Neural crest cell (in vitro differentiated cells): ENCODE data around the gene BCR. TPM values are rescaled to one million over a fixed set of nuclear protein-coding genes. Genes with fewer than 3 reads are reported as not detected.

ENCODE experiments used
- DNase-seq: peaks from one replicate; pipeline ENCODE4 v3.0.0; 2021; ENCODE audit warnings: low read depth, mixed read lengths, low spot score
- H3K27ac Mint-ChIP-seq: one replicate; pipeline ENCODE4 v1.8.0; 2021; ENCODE audit warnings: mild to moderate bottlenecking, mixed read lengths; ENCODE audit not compliant: unreplicated experiment
- H3K27me3 Mint-ChIP-seq: 2 replicates; pipeline ENCODE4 v1.8.0; 2021; ENCODE audit warnings: low read depth, mild to moderate bottlenecking, mixed read lengths
- H3K36me3 Mint-ChIP-seq: 2 replicates; pipeline ENCODE4 v1.8.0; 2021; ENCODE audit warnings: low read depth, mild to moderate bottlenecking, mixed read lengths
- H3K4me1 Mint-ChIP-seq: 2 replicates; pipeline ENCODE4 v1.8.0; 2021; ENCODE audit warnings: mixed read lengths
- H3K4me3 Mint-ChIP-seq: one replicate; pipeline ENCODE4 v1.8.0; 2021; ENCODE audit warnings: mild to moderate bottlenecking, mixed read lengths
- H3K9me3 Mint-ChIP-seq: 2 replicates; pipeline ENCODE4 v1.8.0; 2021; ENCODE audit warnings: mixed read lengths
- CTCF ChIP-seq: fragments of 200-600 bp; sonication (generic); conservative IDR thresholded peaks from 2 replicates; pipeline ENCODE4 v1.5.0; 2021; ENCODE audit warnings: antibody characterized with exemption, mild to moderate bottlenecking
- total RNA-seq: library from RNA; stranded (reverse); gene quantifications from 2 replicates; pipeline ENCODE4 v1.2.1, GENCODE V29; 2021

The BCR gene
- total RNA-seq, 1 donor from 2014 or later: 54.2 TPM

DNA sequence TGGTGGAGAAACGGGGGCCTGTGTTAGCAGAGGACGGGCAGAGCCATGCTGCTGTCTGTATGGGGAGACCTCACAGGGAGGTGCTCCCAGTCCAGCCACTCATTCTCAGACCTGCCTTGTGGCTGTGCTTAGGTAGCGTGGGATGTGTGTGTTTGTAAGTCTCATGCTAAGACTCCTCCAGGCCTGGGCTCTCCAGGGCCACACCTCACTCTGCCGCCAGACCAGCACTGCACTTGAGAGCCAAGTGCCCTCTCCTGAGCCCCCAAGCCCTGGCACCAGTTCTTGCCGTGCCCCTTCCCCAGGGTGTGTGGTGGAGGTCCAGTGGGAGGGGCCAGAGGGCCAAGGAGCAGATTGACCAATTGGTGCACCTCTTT, 108.8 kb downstream of the BCR start:
- Mint-ChIP-seq H3K27me3 (no peaks in the 10 kb centered on the region), H3K36me3 (peaks cover 6% of the 10 kb centered on the region), H3K9me3 (no peaks in the 10 kb centered on the region), H3K27ac (no peak overlapping the region), H3K4me3 (no peak overlapping the region), H3K4me1 (peaks cover 27% of the 10 kb centered on the region)
- DNase-seq: no peak
- no peak for TF ChIP-seq CTCF

GRCh38 chr22:23289851-23290724, 109.8 kb downstream of the BCR start:
- peaks cover 10% of the 10 kb centered on the region for H3K36me3 Mint-ChIP-seq
- no peaks in the 10 kb centered on the region for H3K27me3 Mint-ChIP-seq
- H3K4me1 Mint-ChIP-seq: peaks cover 27% of the 10 kb centered on the region
- no peak overlapping the region for H3K27ac Mint-ChIP-seq
- H3K4me3 Mint-ChIP-seq: peak overlapping the region; percentile 11
- peak; percentile 83 for DNase-seq
- peak; percentile 78 for TF ChIP-seq CTCF
- H3K9me3 Mint-ChIP-seq: no peaks in the 10 kb centered on the region

GRCh38 chr22:23291806-23292452, 111.6 kb downstream of the BCR start:
- H3K4me3 Mint-ChIP-seq: no peak overlapping the region
- no peak for DNase-seq
- no peaks in the 10 kb centered on the region for H3K9me3 Mint-ChIP-seq
- H3K4me1 Mint-ChIP-seq: peaks cover 27% of the 10 kb centered on the region
- no peaks in the 10 kb centered on the region for H3K27me3 Mint-ChIP-seq
- peaks cover 10% of the 10 kb centered on the region for H3K36me3 Mint-ChIP-seq
- TF ChIP-seq CTCF: no peak
- peak overlapping the region; percentile 62 for H3K27ac Mint-ChIP-seq

GRCh38 chr22:23292453-23293350, 112.4 kb downstream of the BCR start:
- no peaks in the 10 kb centered on the region for H3K27me3 Mint-ChIP-seq
- no peak for DNase-seq
- peaks cover 11% of the 10 kb centered on the region for H3K36me3 Mint-ChIP-seq
- H3K4me1 Mint-ChIP-seq: peaks cover 27% of the 10 kb centered on the region
- H3K4me3 Mint-ChIP-seq: no peak overlapping the region
- peak overlapping the region; percentile 95 for H3K27ac Mint-ChIP-seq
- TF ChIP-seq CTCF: no peak
- no peaks in the 10 kb centered on the region for H3K9me3 Mint-ChIP-seq

GRCh38 chr22:23293720-23294119, 113.4 kb downstream of the BCR start:
- Mint-ChIP-seq H3K4me1 (peaks cover 27% of the 10 kb centered on the region), H3K27me3 (no peaks in the 10 kb centered on the region), H3K27ac (no peak overlapping the region), H3K36me3 (peaks cover 18% of the 10 kb centered on the region), H3K9me3 (no peaks in the 10 kb centered on the region), H3K4me3 (no peak overlapping the region)
- DNase-seq: no peak
- TF ChIP-seq CTCF: no peak
